Smooth muscle cell of the umbilical artery (primary cell): ENCODE results near the gene DONSON. TPM values are rescaled to one million over a fixed set of nuclear protein-coding genes. Genes with fewer than 3 reads are reported as not detected.

Experiments
- total RNA-seq: library from RNA; depleted of rRNA; stranded (reverse); fragments of >200 nt; gene quantifications from 2 replicates; pipeline ENCODE4 v1.2.3, GENCODE V29; 2014

The DONSON gene
- total RNA-seq, result 9.2 and 16.8 TPM in 2 replicates

GRCh38 chr21:33588485-33589335 is at the start of gene DONSON:
Gene DONSON (minus strand): TSS chr21:33588684. CDS start chr21:33588641, 43 bp downstream.

GRCh38 chr21:33542640-33543504 is 45.6 kb downstream of the DONSON start, which contains the start of gene SON:
Gene SON (plus strand): TSS chr21:33543038. CDS start chr21:33543093, 55 bp downstream.

GRCh38 chr21:33541756-33542639 is 46.5 kb downstream of the DONSON start, which contains the start of gene GART:
Gene GART (minus strand): TSS chr21:33542117. CDS start chr21:33539315, 2,802 bp downstream.

Other genes with a start within 250 kb of the DONSON start
- 85.8 and 86.5 TPM in 2 replicates for gene IFNGR2, start 185.3 kb downstream of the DONSON start, total RNA-seq
- 37.3 and 51.4 TPM in 2 replicates for gene TMEM50B, start 108.7 kb downstream of the DONSON start, total RNA-seq
- gene DNAJC28, start 97.0 kb downstream of the DONSON start, total RNA-seq, result 1.7 and 2.4 TPM in 2 replicates
- 47.2 and 98.4 TPM in 2 replicates for gene GART, start 46.6 kb downstream of the DONSON start, total RNA-seq
- gene SON, start 45.6 kb downstream of the DONSON start, total RNA-seq, result 138 and 242 TPM in 2 replicates
- gene CRYZL1, start 53.1 kb upstream of the DONSON start, total RNA-seq, result 20.2 and 31.5 TPM in 2 replicates
- gene ITSN1, start 53.8 kb upstream of the DONSON start, total RNA-seq, result 65.3 and 84.8 TPM in 2 replicates